RWPE1 (cell line): ENCODE measurements around the gene SBK2.

Experiments
- CTCF ChIA-PET: fragments of 350-600 bp; sonication (Branson Sonifier 250); formaldehyde crosslinking; extraction: SDS; loops from one replicate; lab custom pipeline; 2021; lab: Yijun Ruan, JAX
- POLR2A ChIA-PET: fragments of 400-600 bp; formaldehyde crosslinking; extraction: SDS; loops from one replicate; lab custom pipeline; 2020; ENCODE audit warnings: antibody characterized with exemption; ENCODE audit not compliant: low non-redundant PET; lab: Yijun Ruan, JAX
- DNase-seq: peaks from one replicate; pipeline ENCODE4 v3.0.0; 2012; ENCODE audit warnings: low spot score
- H3K27ac ChIP-seq: fragments of 450-650 bp; 2 replicates; pipeline ENCODE4 v1.5.1; 2017
- CTCF ChIP-seq: fragments of 450-650 bp; conservative IDR thresholded peaks from 2 replicates; pipeline ENCODE4 v1.5.1; 2017; ENCODE audit warnings: low read depth, mild to moderate bottlenecking

SBK2 gene

GRCh38 chr19:55567708-55568328, 30.9 kb upstream of the SBK2 start:
- DNase-seq: no peak
- POLR2A ChIA-PET: no interaction called here
- no peak overlapping the region for H3K27ac ChIP-seq
- no peak for TF ChIP-seq CTCF
- CTCF ChIA-PET: no interaction called here

GRCh38 chr19:55566823-55567222, 29.9 kb upstream of the SBK2 start:
- no peak for TF ChIP-seq CTCF
- CTCF ChIA-PET: no interaction called here
- POLR2A ChIA-PET: interaction anchor here (0.7 kb wide), 1 partner anchor 31 kb away, joined by 6 read pairs; no protein-coding TSS in a partner anchor
- H3K27ac ChIP-seq: no peak overlapping the region
- no peak for DNase-seq

- no peak for DNase-seq
- ChIA-PET POLR2A (no interaction called here), CTCF (no interaction called here)
Measured at GRCh38 chr19:55563261-55563690, 26.3 kb upstream of the SBK2 start.

GRCh38 chr19:55559684-55560083, 22.8 kb upstream of the SBK2 start:
- TF ChIP-seq CTCF: no peak
- ChIA-PET POLR2A (no interaction called here), CTCF (interaction anchor here (0.5 to 0.7 kb wide), 2 partner anchors 14 to 55 kb away, joined by 3 to 4 read pairs; no protein-coding TSS in a partner anchor)
- no peak overlapping the region for H3K27ac ChIP-seq
- DNase-seq: no peak

More at GRCh38 chr19:55563261-55563690, 26.3 kb upstream of the SBK2 start:
- no peak overlapping the region for H3K27ac ChIP-seq
- no peak for TF ChIP-seq CTCF

GRCh38 chr19:55554741-55555152, 17.8 kb upstream of the SBK2 start:
- DNase-seq: no peak
- H3K27ac ChIP-seq: no peak overlapping the region
- CTCF ChIA-PET: no interaction called here
- POLR2A ChIA-PET: no interaction called here
- no peak for TF ChIP-seq CTCF

- TF ChIP-seq CTCF: no peak
- CTCF ChIA-PET: no interaction called here
- no peak overlapping the region for H3K27ac ChIP-seq
- no peak for DNase-seq
- POLR2A ChIA-PET: no interaction called here
Measured at GRCh38 chr19:55554302-55554701, 17.4 kb upstream of the SBK2 start.
